Measurements from ENCODE around the gene SLC25A40.
"Not testable (repeated sequence)": the region's sequence is repeated elsewhere in the genome, so short reads cannot be mapped to it uniquely, and the experiment has no call there.

Gene SLC25A40

GRCh38 chr7:87876040-87876868 is at the start of gene SLC25A40, which contains the start of gene DBF4:
Gene SLC25A40 (minus strand): TSS chr7:87876360. CDS start chr7:87858727, 17,633 bp downstream.
Gene DBF4 (plus strand): TSS chr7:87876493. CDS start chr7:87876733, 240 bp downstream.
- DNase-seq (ENCODE audit: low spot score), result peak; percentile 95
- TF ChIP-seq CTCF (IDR thresholded peaks at IDR 0.05; ENCODE audit: borderline replicate concordance, control extremely low read depth, extremely low read depth, insufficient read depth, missing control alignments), result no peak
- in situ Hi-C loops (cut with MboI; ENCODE audit: low sequenced_read_pairs, unreplicated experiment), result no loop called here

- DNase-seq (ENCODE audit: low spot score), result not testable (repeated sequence)
Observed at GRCh38 chr7:87922759-87923395, 46.7 kb upstream of the SLC25A40 start.

GRCh38 chr7:87920578-87920977 is 44.4 kb upstream of the SLC25A40 start:
- DNase-seq (ENCODE audit: low spot score), result no peak
- no peak for TF ChIP-seq CTCF (IDR thresholded peaks at IDR 0.05; ENCODE audit: borderline replicate concordance, control extremely low read depth, extremely low read depth, insufficient read depth, missing control alignments)

More at GRCh38 chr7:87922759-87923395, 46.7 kb upstream of the SLC25A40 start:
- in situ Hi-C loops (cut with MboI; ENCODE audit: low sequenced_read_pairs, unreplicated experiment), result not testable (repeated sequence)

GRCh38 chr7:87919875-87920274 is 43.7 kb upstream of the SLC25A40 start:
- DNase-seq (ENCODE audit: low spot score), result no peak
- in situ Hi-C loops (cut with MboI; ENCODE audit: low sequenced_read_pairs, unreplicated experiment), result no loop called here
- TF ChIP-seq CTCF (IDR thresholded peaks at IDR 0.05; ENCODE audit: borderline replicate concordance, control extremely low read depth, extremely low read depth, insufficient read depth, missing control alignments), result no peak

More at GRCh38 chr7:87920578-87920977, 44.4 kb upstream of the SLC25A40 start:
- in situ Hi-C loops (cut with MboI; ENCODE audit: low sequenced_read_pairs, unreplicated experiment), result no loop called here

GRCh38 chr7:87918740-87919139 is 42.6 kb upstream of the SLC25A40 start:
- no peak for DNase-seq (ENCODE audit: low spot score)
- in situ Hi-C loops (cut with MboI; ENCODE audit: low sequenced_read_pairs, unreplicated experiment), result no loop called here
- no peak for TF ChIP-seq CTCF (IDR thresholded peaks at IDR 0.05; ENCODE audit: borderline replicate concordance, control extremely low read depth, extremely low read depth, insufficient read depth, missing control alignments)

GRCh38 chr7:87912121-87912520 is 36.0 kb upstream of the SLC25A40 start:
- in situ Hi-C loops (cut with MboI; ENCODE audit: low sequenced_read_pairs, unreplicated experiment), result no loop called here
- DNase-seq (ENCODE audit: low spot score), result no peak
- no peak for TF ChIP-seq CTCF (IDR thresholded peaks at IDR 0.05; ENCODE audit: borderline replicate concordance, control extremely low read depth, extremely low read depth, insufficient read depth, missing control alignments)

GRCh38 chr7:87908814-87909213 is 32.7 kb upstream of the SLC25A40 start:
- DNase-seq (ENCODE audit: low spot score); in situ Hi-C loops (cut with MboI; ENCODE audit: low sequenced_read_pairs, unreplicated experiment): not testable (repeated sequence)

- in situ Hi-C loops (cut with MboI; ENCODE audit: low sequenced_read_pairs, unreplicated experiment); DNase-seq (ENCODE audit: low spot score): not testable (repeated sequence)
Observed at GRCh38 chr7:87907136-87907906, 31.2 kb upstream of the SLC25A40 start.

Measured in GM13976 (cell line).